Cerebellar cortex (tissue), 1 donor: ENCODE data around the gene AGBL4.

Experiments
- DNase-seq: peaks from one replicate; pipeline ENCODE4 v3.0.0-alpha.2; 2015; ENCODE audit warnings: low spot score

The AGBL4 gene

GRCh38 chr1:48940962-48941732 is 1082.6 kb downstream of the AGBL4 start:
- no peak for DNase-seq

GRCh38 chr1:48940354-48940753 is 1083.4 kb downstream of the AGBL4 start:
- no peak for DNase-seq

- no peak for DNase-seq
Observed at GRCh38 chr1:48939828-48940227, 1083.9 kb downstream of the AGBL4 start.

- no peak for DNase-seq
Observed at GRCh38 chr1:48939042-48939441, 1084.7 kb downstream of the AGBL4 start.

GRCh38 chr1:48937732-48938131 is 1086.0 kb downstream of the AGBL4 start:
- DNase-seq, result no peak

GRCh38 chr1:48936436-48936835 is 1087.3 kb downstream of the AGBL4 start:
- no peak for DNase-seq

- DNase-seq, result no peak
Observed at GRCh38 chr1:48932366-48932765, 1091.4 kb downstream of the AGBL4 start.

GRCh38 chr1:48931506-48932192 is 1092.1 kb downstream of the AGBL4 start:
- DNase-seq, result peak; percentile 15

GRCh38 chr1:48930011-48930410 is 1093.7 kb downstream of the AGBL4 start:
- DNase-seq, result no peak

GRCh38 chr1:48924099-48924498 is 1099.7 kb downstream of the AGBL4 start:
- no peak for DNase-seq

- no peak for DNase-seq
Observed at GRCh38 chr1:48923116-48923515, 1100.6 kb downstream of the AGBL4 start.

- DNase-seq, result no peak
Observed at GRCh38 chr1:48920851-48921250, 1102.9 kb downstream of the AGBL4 start.

- no peak for DNase-seq
Observed at GRCh38 chr1:48917901-48918603, 1105.7 kb downstream of the AGBL4 start.

GRCh38 chr1:48917070-48917454 is 1106.7 kb downstream of the AGBL4 start:
- DNase-seq, result no peak

- DNase-seq, result peak; percentile 17
Observed at GRCh38 chr1:48916130-48917069, 1107.4 kb downstream of the AGBL4 start.

GRCh38 chr1:48908606-48909005 is 1115.1 kb downstream of the AGBL4 start:
- no peak for DNase-seq

- DNase-seq, result no peak
Observed at GRCh38 chr1:48906729-48907128, 1117.0 kb downstream of the AGBL4 start.

- DNase-seq, result no peak
Observed at GRCh38 chr1:48906164-48906563, 1117.6 kb downstream of the AGBL4 start.

- no peak for DNase-seq
Observed at GRCh38 chr1:48903291-48903690, 1120.5 kb downstream of the AGBL4 start.

GRCh38 chr1:48898894-48899293 is 1124.9 kb downstream of the AGBL4 start:
- DNase-seq, result no peak

GRCh38 chr1:48889615-48890014 is 1134.1 kb downstream of the AGBL4 start:
- no peak for DNase-seq

GRCh38 chr1:48889082-48889481 is 1134.7 kb downstream of the AGBL4 start:
- no peak for DNase-seq
